Natural killer cell treated with Interleukin-12 subunit alpha and Interleukin-12 subunit beta and Interleukin-15 and Interleukin-18, amount 100 ng/mL, for 72 hours (primary cell): ENCODE results near the gene KCNH8. TPM values are rescaled to one million over a fixed set of nuclear protein-coding genes. Genes with fewer than 3 reads are reported as not detected.
"Not testable (repeated sequence)": the region's sequence is repeated elsewhere in the genome, so short reads cannot be mapped to it uniquely, and the experiment has no call there.

Experiments used
- ATAC-seq, 2 donors: fragments of 150-1000 bp; cut with Tn5 transposase in 1 of 2; sonication (Bioruptor Pico), chemical (Tn5 transposase) in 1 of 2; 2 replicates each; pipeline ENCODE4 v1.10.0; 2021
- DNase-seq: peaks from one replicate; pipeline ENCODE4 v3.0.0; 2022; ENCODE audit warnings: low spot score
- H3K27ac Mint-ChIP-seq, 2 donors: 1 replicate in 1 of 2; 2 replicates in 1 of 2; pipeline ENCODE4 v1.8.0; 2022; ENCODE audit warnings: mixed read lengths in 2 of 2, mild to moderate bottlenecking in 1 of 2, moderate library complexity in 1 of 2
- H3K27me3 Mint-ChIP-seq, 2 donors: 1 replicate in 1 of 2; 2 replicates in 1 of 2; pipeline ENCODE4 v1.8.0; 2022; ENCODE audit warnings: mixed read lengths in 2 of 2
- H3K36me3 Mint-ChIP-seq: one replicate; pipeline ENCODE4 v1.8.0; 2022; ENCODE audit warnings: mixed read lengths
- H3K4me1 Mint-ChIP-seq, 2 donors: 1 replicate in 1 of 2; 2 replicates in 1 of 2; pipeline ENCODE4 v1.8.0; 2022; ENCODE audit warnings: low read depth in 2 of 2, mixed read lengths in 2 of 2, mild to moderate bottlenecking in 1 of 2
- H3K4me3 Mint-ChIP-seq: one replicate; pipeline ENCODE4 v1.8.0; 2022; ENCODE audit warnings: mixed read lengths
- H3K9me3 Mint-ChIP-seq: 2 replicates; pipeline ENCODE4 v1.8.0; 2022; ENCODE audit warnings: mixed read lengths
- total RNA-seq, 2 donors: library from RNA; stranded (reverse); gene quantifications; one replicate each; pipeline ENCODE4 v1.2.3, GENCODE V29; 2022

The KCNH8 gene
- total RNA-seq, 2 donors from 2014 or later = not detected

DNA sequence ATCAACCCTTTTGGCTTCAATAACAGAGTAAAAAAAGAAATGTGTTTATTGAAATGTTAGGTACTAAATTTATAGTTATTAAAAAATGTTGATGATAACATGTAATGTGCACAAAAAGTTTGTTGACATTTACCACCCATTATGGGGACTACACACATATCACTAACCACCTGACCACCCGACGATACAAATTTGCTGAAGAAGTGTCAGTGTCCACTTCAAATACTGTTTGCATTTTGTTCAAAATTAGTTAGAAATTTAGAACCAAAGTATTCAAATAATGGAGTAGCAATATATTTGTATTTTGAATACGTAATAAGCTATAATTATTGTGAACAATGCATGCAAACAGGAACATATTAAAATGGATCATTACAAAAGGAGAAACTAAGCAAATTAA, 54.4 kb downstream of the KCNH8 start:
- H3K4me1 Mint-ChIP-seq = no peaks in the 10 kb centered on the region
- peaks cover 0 to 8% of the 10 kb centered on the region in 2 donors for H3K27me3 Mint-ChIP-seq
- no peaks in the 10 kb centered on the region for H3K9me3 Mint-ChIP-seq
- ATAC-seq (no peak), DNase-seq (no peak)
- H3K27ac Mint-ChIP-seq = no peak overlapping the region
- H3K36me3 Mint-ChIP-seq = no peaks in the 10 kb centered on the region
- no peak overlapping the region for H3K4me3 Mint-ChIP-seq

DNA sequence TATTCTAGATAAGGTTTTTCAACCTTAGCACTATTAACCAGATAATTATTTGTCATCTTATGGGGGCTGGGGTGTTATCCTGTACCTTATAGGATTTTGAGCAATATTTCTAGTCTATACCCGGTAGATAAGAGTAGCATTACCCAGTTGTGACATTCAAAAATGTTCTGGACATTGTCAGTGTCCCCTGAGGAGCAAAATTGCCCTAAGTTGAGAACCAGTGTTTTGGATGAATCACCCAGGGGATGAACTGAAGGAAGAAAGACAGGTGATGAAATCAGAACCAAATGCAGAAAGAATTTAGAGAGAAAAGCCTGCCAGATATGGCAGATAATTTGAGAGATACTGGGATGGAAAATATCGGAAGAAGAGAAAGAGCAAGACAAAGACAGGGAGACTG, 58.2 kb downstream of the KCNH8 start:
- ATAC-seq = no peak
- peaks cover 0 to 8% of the 10 kb centered on the region in 2 donors for H3K27me3 Mint-ChIP-seq

DNA sequence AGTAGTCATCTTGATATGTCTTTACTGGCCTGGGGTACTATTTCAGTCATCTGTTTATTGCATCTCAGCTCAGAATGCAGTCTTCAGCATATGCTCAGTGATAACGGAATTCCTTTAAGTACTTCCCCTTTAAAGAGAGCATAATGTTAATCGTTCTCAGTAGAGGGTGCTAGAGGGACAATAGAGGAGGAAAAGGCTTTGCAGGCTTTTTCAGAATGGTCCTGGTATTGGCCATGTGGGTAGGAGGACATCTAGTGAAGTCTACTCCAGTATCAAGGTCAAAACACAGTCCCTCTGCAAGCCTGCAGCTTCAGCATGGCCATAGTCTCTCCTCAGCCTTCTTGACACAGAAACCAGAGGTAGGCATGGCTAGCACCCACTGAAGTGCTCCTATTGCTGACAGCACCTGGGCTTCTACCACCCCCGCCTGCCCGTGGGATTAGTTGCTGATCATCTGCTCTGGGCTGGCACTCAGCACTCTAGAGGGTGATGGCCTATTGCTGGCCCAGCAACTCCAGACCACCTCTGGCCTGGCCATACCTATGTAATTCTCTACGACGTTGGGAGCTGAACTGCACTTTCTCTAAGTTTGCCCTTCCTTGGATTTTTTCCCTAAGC, 65.4 kb downstream of the KCNH8 start:
- ATAC-seq (peak; percentile 43 to 46), DNase-seq (no peak)
- Mint-ChIP-seq H3K4me1 (no peaks in the 10 kb centered on the region), H3K36me3 (no peaks in the 10 kb centered on the region), H3K4me3 (no peak overlapping the region), H3K27ac (no peak overlapping the region), H3K27me3 (no peaks in the 10 kb centered on the region), H3K9me3 (peaks cover 4% of the 10 kb centered on the region)

More for the DNA sequence above, 58.2 kb downstream of the KCNH8 start:
- no peak overlapping the region for H3K27ac Mint-ChIP-seq
- no peaks in the 10 kb centered on the region for H3K9me3 Mint-ChIP-seq
- H3K4me1 Mint-ChIP-seq = no peaks in the 10 kb centered on the region
- H3K4me3 Mint-ChIP-seq = no peak overlapping the region
- DNase-seq = no peak
- no peaks in the 10 kb centered on the region for H3K36me3 Mint-ChIP-seq

DNA sequence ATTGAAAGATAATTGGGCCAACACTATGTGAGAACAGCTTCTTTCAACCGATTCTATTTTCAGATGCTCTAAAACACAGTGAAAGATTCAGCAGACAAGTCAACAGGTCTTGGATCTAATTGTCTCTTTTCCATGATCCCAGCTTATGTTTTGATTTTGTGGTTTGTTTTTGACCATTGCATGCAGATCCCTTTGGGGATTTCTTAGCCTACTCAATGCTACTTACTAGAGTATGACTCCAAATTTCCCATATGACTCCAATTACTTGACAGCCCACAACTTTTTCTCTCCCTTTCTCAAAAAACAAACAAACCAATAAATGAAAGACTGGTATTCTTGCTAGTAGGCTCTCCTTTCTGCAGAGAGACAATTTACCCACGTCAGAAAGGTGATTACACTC, 67.1 kb downstream of the KCNH8 start:
- DNase-seq (no peak), ATAC-seq (no peak)
- Mint-ChIP-seq H3K9me3 (peaks cover 4% of the 10 kb centered on the region), H3K4me3 (no peak overlapping the region), H3K27me3 (no peaks in the 10 kb centered on the region), H3K27ac (no peak overlapping the region), H3K4me1 (no peaks in the 10 kb centered on the region), H3K36me3 (no peaks in the 10 kb centered on the region)

DNA sequence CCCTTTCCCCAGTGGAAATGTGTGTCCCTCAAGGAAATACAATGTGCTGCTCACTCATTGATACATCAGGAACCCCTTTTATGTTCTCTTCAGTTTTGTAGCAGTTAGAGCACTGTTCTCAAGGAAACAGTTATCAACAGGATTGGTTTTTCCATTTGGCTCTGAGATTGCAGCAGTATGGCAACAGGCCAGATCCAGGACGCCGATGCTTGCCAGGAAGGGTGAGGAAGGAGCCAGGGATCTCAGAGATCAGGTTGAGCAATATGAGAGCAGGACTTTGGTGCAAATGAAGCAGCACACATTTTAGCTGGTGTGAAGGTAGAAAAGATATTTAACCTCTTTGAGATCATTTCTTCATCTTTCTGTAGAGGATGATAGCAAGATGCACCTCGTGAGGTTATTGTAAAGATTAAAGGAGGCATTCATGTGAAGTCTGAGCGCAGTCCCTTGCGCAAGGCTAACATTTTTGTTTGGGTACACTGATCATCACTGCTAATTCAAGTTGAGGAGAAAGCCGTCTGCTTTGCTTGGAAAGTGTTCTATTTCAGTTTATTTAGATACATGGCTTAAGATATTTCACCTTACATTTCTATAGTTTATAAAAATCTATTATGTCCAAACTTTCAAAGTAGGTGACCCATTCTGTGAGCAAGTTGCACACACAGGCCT, 68.5 kb downstream of the KCNH8 start:
- Mint-ChIP-seq H3K27ac (no peak overlapping the region), H3K36me3 (no peaks in the 10 kb centered on the region), H3K4me3 (no peak overlapping the region), H3K4me1 (no peaks in the 10 kb centered on the region), H3K27me3 (no peaks in the 10 kb centered on the region), H3K9me3 (peaks cover 4% of the 10 kb centered on the region)
- ATAC-seq (no peak), DNase-seq (no peak)

DNA sequence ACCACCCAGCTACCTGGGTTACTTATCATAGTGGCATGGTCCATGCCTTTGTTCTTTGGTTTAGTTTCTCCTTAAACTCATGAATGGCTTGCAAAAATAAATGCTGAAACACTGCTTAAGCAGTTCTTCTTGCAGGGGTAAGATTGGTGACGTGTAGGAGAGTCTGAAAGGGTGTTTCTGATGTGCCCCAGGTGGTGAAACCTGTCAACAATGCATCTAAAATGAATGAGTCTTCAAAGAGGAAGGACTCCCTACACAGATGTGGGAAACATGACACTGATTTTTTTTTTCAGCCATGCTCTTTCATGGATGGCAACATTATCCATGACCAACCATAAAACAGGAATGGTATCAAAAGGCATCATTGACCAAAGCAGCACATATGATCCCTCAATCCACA, 72.0 kb downstream of the KCNH8 start:
- DNase-seq (no peak), ATAC-seq (no peak)
- Mint-ChIP-seq H3K4me3 (no peak overlapping the region), H3K4me1 (no peaks in the 10 kb centered on the region), H3K36me3 (no peaks in the 10 kb centered on the region), H3K27me3 (no peaks in the 10 kb centered on the region), H3K27ac (no peak overlapping the region), H3K9me3 (no peaks in the 10 kb centered on the region)

DNA sequence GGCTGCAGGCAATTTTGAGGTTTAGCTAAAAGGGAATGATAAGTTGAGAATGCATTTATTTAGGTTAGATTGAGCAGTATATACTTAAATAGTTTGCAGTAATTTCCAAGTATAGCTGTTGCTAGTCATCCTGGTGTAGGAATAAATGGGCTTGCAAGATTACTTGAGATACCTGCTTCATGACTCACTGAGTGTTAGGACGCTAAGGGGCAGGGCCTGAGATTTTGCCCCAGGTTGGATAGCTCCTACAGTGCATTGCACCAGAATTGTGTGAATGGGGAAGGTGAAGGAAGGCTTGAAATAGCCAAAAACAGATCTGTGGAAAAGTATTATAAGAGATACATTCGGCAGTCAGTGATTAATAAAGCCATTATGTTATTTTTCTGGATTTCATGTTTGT, 72.8 kb downstream of the KCNH8 start:
- H3K27ac Mint-ChIP-seq = no peak overlapping the region
- DNase-seq = no peak
- no peak for ATAC-seq
- H3K9me3 Mint-ChIP-seq = no peaks in the 10 kb centered on the region
- no peaks in the 10 kb centered on the region for H3K27me3 Mint-ChIP-seq
- H3K4me1 Mint-ChIP-seq = no peaks in the 10 kb centered on the region
- H3K4me3 Mint-ChIP-seq = no peak overlapping the region
- H3K36me3 Mint-ChIP-seq = no peaks in the 10 kb centered on the region

DNA sequence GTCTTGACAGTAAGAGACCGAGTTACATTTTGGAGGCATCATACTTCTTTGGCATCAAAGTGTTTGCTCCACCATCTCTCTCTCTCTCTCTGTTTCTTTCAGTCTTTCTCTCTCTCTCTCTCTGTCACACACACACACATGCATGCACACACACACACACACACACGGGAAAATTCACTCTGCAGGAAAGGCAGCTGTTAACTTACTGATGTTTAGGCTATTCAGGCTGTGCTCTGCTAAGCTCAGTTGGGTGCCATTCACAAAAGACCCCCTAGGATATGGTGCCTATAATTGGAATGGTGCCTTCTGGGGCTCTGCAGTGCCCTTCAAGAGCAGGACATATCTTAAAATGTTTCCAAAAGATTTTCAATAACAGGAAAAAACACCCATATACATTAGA, 78.2 kb downstream of the KCNH8 start:
- DNase-seq (no peak), ATAC-seq (no peak)
- Mint-ChIP-seq H3K27me3 (no peaks in the 10 kb centered on the region), H3K9me3 (no peaks in the 10 kb centered on the region), H3K36me3 (no peaks in the 10 kb centered on the region), H3K27ac (no peak overlapping the region), H3K4me1 (no peaks in the 10 kb centered on the region), H3K4me3 (no peak overlapping the region)

DNA sequence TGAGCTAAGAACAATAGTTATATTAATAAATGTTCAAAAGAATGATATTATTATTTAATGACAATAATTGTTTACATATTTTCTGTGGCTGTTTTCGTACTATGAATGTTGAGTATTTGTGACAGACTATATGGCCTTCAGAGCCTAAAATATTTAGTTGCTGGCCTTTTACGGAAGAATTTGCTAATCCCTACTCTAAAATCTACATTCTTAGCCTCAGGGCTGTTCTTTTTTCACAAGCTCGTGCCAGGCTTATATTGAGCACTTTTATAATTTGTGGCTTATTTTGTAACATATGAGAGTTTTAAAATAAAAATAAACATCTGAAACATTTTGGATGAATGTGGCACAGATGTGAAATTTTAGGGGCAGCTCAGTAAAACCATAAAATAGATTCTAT, 79.9 kb downstream of the KCNH8 start:
- ATAC-seq (no peak), DNase-seq (no peak)
- Mint-ChIP-seq H3K9me3 (no peaks in the 10 kb centered on the region), H3K36me3 (no peaks in the 10 kb centered on the region), H3K27ac (no peak overlapping the region), H3K27me3 (peaks cover 0 to 2% of the 10 kb centered on the region in 2 donors), H3K4me1 (no peaks in the 10 kb centered on the region), H3K4me3 (no peak overlapping the region)

DNA sequence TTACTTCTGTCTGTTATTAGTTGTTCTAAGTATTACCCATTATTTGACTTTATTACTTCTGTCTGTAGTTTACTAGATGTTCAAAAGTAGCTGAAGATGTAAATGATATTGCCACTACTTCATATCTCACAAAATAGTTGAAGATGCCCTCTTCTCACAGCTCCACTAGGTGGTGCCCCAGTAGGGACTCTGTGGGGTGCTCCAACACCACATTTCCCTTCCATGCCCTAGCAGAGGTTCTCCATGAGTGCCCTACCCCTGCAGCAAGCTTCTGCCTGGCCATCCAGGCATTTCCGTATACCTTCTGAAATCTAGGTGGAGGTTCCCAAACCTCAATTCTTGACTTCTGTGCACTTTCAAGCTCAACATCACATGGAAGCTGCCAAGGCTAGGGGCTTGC, 80.8 kb downstream of the KCNH8 start:
- Mint-ChIP-seq H3K4me3 (no peak overlapping the region), H3K27me3 (peaks cover 0 to 9% of the 10 kb centered on the region in 2 donors), H3K36me3 (no peaks in the 10 kb centered on the region), H3K9me3 (no peaks in the 10 kb centered on the region), H3K4me1 (no peaks in the 10 kb centered on the region), H3K27ac (no peak overlapping the region)
- DNase-seq (no peak), ATAC-seq (no peak)

DNA sequence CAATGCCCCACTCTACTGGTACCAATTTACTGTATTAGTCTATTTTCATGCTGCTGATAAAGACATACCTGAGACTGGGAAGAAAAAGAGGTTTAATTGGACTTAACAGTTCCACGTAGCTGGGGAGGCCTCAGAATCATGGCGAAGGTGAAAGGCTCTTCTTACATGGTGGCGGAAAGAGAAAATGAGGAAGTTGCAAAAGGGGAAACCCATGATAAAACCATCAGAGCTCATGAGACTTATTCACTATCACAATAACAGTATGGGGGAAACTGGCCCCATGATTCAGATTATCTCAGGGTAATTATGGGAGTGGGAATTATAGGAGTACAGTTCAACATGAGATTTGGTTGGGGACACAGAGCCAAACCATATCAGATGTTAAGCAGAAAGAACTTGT, 81.6 kb downstream of the KCNH8 start:
- not testable (repeated sequence) for H3K27me3 Mint-ChIP-seq, H3K4me1 Mint-ChIP-seq, H3K4me3 Mint-ChIP-seq, ATAC-seq, H3K36me3 Mint-ChIP-seq, H3K27ac Mint-ChIP-seq, DNase-seq, H3K9me3 Mint-ChIP-seq

DNA sequence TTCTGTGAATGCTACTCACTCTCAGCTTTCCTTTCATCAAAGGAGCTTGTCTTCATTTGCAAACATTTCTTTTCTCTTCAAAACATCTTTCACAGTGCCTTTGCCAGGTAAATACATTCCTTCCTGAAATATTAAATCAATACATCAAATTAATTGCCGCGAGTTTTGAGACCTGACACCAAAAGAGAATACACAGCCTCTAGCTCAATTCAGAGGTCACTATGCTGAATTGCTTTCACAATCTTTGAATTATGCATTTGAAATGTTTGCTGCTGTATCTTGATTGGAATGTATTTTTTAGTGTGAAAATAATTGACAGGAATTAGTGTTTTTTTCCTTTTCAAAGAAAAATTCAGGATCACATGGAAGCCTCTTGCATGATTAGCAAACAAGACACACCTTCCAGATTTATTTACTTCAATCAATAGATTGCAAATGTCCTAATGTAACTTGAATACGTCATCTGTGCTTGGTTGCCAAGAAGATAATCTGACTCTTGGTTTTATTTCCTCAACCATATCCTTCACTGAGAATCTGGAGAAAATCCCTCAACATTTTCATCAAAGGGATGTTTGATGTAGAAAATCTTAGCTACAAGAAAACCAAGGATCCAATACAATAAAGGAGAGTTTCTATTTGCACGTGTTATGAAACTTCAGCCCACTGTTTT, 83.6 kb downstream of the KCNH8 start:
- Mint-ChIP-seq H3K4me3 (no peak overlapping the region), H3K4me1 (no peaks in the 10 kb centered on the region), H3K36me3 (no peaks in the 10 kb centered on the region), H3K27me3 (peaks cover 2 to 9% of the 10 kb centered on the region in 2 donors), H3K9me3 (no peaks in the 10 kb centered on the region), H3K27ac (no peak overlapping the region)
- no peak for DNase-seq
- ATAC-seq = no peak

DNA sequence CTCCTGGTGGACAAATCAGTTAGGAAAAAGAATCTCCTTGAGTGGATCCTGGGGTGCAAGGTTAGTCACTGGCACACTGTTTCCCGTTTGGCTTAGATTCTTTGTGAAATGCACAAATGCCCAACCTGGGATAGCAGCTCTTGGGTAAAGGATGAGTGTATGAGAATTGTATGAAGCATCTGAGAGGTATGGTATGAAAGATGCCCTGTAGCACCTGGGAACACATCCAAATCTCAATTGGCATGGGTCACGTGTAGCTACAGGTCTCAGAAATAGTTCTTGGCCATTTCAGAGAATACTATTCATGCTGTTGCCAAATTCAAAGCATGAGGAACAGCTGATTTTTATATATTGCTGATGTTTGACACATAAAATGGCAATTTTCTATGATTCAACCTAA, 84.3 kb downstream of the KCNH8 start:
- H3K36me3 Mint-ChIP-seq = no peaks in the 10 kb centered on the region
- peaks cover 2 to 9% of the 10 kb centered on the region in 2 donors for H3K27me3 Mint-ChIP-seq
- H3K9me3 Mint-ChIP-seq = no peaks in the 10 kb centered on the region
- no peak overlapping the region for H3K27ac Mint-ChIP-seq
- no peaks in the 10 kb centered on the region for H3K4me1 Mint-ChIP-seq
- DNase-seq (no peak), ATAC-seq (no peak)
- H3K4me3 Mint-ChIP-seq = no peak overlapping the region

DNA sequence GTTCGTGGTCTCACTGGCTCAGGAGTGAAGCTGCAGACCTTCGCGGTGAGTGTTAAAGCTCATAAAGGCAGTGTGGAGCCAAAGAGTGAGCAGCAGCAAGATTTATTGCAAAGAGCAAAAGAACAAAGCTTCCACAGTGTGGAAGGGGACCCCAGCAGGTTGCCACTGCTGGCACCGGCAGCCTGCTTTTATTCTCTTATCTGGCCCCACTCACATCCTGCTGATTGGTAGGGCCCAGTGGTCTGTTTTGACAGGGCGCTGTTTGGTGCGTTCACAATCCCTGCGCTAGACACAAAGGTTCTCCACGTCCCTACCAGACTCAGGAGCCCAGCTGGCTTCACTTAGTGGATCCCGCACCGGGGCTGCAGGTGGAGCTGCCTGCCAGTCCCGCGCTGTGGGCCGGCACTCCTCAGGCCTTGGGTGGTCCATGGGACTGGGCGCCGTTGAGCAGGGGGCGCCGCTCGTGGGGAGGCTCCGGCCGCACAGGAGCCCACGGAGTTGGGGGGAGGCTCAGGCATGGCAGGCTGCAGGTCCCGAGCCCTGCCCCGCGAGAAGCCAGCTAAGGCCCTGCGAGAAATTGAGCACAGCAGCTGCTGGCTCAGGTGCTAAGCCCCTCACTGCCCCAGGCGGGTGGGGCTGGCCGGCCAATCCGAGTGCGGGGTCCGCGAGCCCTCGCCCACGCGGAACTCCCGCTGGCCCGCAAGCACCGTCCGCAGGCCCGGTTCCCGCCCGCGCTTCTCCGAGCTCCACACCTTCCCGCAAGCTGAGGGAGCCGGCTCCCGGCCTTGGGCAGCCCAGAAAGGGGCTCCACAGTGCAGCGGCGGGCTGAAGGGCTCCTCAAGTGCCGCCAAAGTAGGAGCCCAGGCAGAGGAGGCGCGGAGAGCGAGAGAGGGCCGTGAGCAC, 85.8 kb downstream of the KCNH8 start:
- not testable (repeated sequence) for H3K27ac Mint-ChIP-seq, H3K36me3 Mint-ChIP-seq, H3K27me3 Mint-ChIP-seq, H3K4me3 Mint-ChIP-seq, ATAC-seq, H3K9me3 Mint-ChIP-seq, DNase-seq, H3K4me1 Mint-ChIP-seq
